IMR-90 (cell line): ENCODE data around the gene CDH23. TPM values are rescaled to one million over a fixed set of nuclear protein-coding genes. Genes with fewer than 3 reads are reported as not detected.

Experiments
- ATAC-seq: fragments of 200-7000 bp; cut with Tn5 transposase; 2 replicates; pipeline ENCODE4 v1.9.1; 2020; ENCODE audit warnings: low read depth, mild to moderate bottlenecking, moderate library complexity
- BruUV-seq: library from RNA; stranded (reverse); fragments of 400-500 nt; replicated peaks from 2 replicates; lab custom pipeline; 2021; lab: Mats Ljungman, UMichigan
- CTCF ChIA-PET: fragments of 300-600 bp; formaldehyde crosslinking; extraction: SDS; loops from one replicate; lab custom pipeline; 2021; ENCODE audit warnings: antibody characterized with exemption; lab: Yijun Ruan, JAX
- POLR2A ChIA-PET: fragments of 300-600 bp; sonication (Branson Sonifier 250); formaldehyde crosslinking; loops from one replicate; lab custom pipeline; 2022; ENCODE audit warnings: antibody characterized with exemption; ENCODE audit not compliant: unreplicated experiment; lab: Charles Lee
- DNase-seq: peaks from one replicate; pipeline ENCODE4 v3.0.0; 2013
- H2AFZ ChIP-seq: replicated peaks from 2 replicates; pipeline ENCODE3; 2013; ENCODE audit warnings: low read length, mild to moderate bottlenecking; ENCODE audit not compliant: poor library complexity
- H2AK5ac ChIP-seq: 2 replicates; pipeline ENCODE4 v1.6.1; 2013; ENCODE audit warnings: low read depth, low read length, inconsistent platforms
- H2AK9ac ChIP-seq: replicated peaks from 2 replicates; pipeline ENCODE3; 2013; ENCODE audit warnings: mild to moderate bottlenecking, low read depth, low read length, moderate library complexity; ENCODE audit not compliant: poor library complexity
- H2BK120ac ChIP-seq: 2 replicates; pipeline ENCODE4 v1.6.1; 2013; ENCODE audit warnings: low read depth, low read length, inconsistent platforms
- H2BK15ac ChIP-seq: 3 replicates; pipeline ENCODE4 v1.6.1; 2013; ENCODE audit warnings: low read depth, low read length, inconsistent platforms
- H2BK20ac ChIP-seq: 2 replicates; pipeline ENCODE4 v1.6.1; 2013; ENCODE audit warnings: low read depth, mild to moderate bottlenecking, inconsistent platforms, low read length, moderate library complexity
- H2BK5ac ChIP-seq: 2 replicates; pipeline ENCODE4 v1.6.1; 2013; ENCODE audit warnings: mild to moderate bottlenecking, low read depth, low read length, inconsistent platforms; ENCODE audit not compliant: poor library complexity, severe bottlenecking
- H3K14ac ChIP-seq: replicated peaks from 2 replicates; pipeline ENCODE4 v1.6.1; 2013; ENCODE audit warnings: low read depth, low read length, inconsistent platforms
- H3K18ac ChIP-seq: 2 replicates; pipeline ENCODE4 v1.6.1; 2013; ENCODE audit warnings: low read depth, low read length, control low read depth
- H3K23ac ChIP-seq: 2 replicates; pipeline ENCODE4 v1.6.1; 2013; ENCODE audit warnings: low read depth, low read length, inconsistent platforms
- H3K27ac ChIP-seq: 2 replicates; pipeline ENCODE4 v1.5.1; 2013; ENCODE audit warnings: mild to moderate bottlenecking, control low read depth, low read length; ENCODE audit not compliant: insufficient read depth
- H3K27me3 ChIP-seq: 2 replicates; pipeline ENCODE4 v1.6.1; 2013; ENCODE audit warnings: low read length; ENCODE audit not compliant: control insufficient read depth, insufficient read depth
- H3K36me3 ChIP-seq: 2 replicates; pipeline ENCODE4 v1.6.1; 2013; ENCODE audit warnings: low read length, mixed read lengths; ENCODE audit not compliant: control insufficient read depth, insufficient read depth
- H3K4ac ChIP-seq: 2 replicates; pipeline ENCODE4 v1.6.1; 2013; ENCODE audit warnings: low read depth, low read length, inconsistent platforms
- H3K4me1 ChIP-seq: 2 replicates; pipeline ENCODE4 v1.6.1; 2013; ENCODE audit warnings: low read length, mixed read lengths; ENCODE audit not compliant: control insufficient read depth, insufficient read depth
- H3K4me2 ChIP-seq: 2 replicates; pipeline ENCODE4 v1.6.1; 2013; ENCODE audit warnings: low read depth, mild to moderate bottlenecking, control low read depth, low read length, moderate library complexity
- H3K4me3 ChIP-seq: 2 replicates; pipeline ENCODE4 v1.5.1; 2013; ENCODE audit warnings: low read depth, mild to moderate bottlenecking, control low read depth, low read length, moderate library complexity; ENCODE audit not compliant: insufficient read depth
- H3K56ac ChIP-seq: 2 replicates; pipeline ENCODE4 v1.6.1; 2013; ENCODE audit warnings: low read length, inconsistent platforms; ENCODE audit not compliant: insufficient read depth; ENCODE audit errors: extremely low read depth
- H3K79me1 ChIP-seq, 2 experiments: 2 replicates each; pipeline ENCODE4 v1.6.1; 2013; ENCODE audit warnings: low read length in 2 of 2, inconsistent platforms in 1 of 2, low read depth in 1 of 2
- H3K9ac ChIP-seq: 2 replicates; pipeline ENCODE4 v1.6.1; 2013; ENCODE audit warnings: low read depth, low read length, control low read depth
- H3K9me1 ChIP-seq: 2 replicates; pipeline ENCODE4 v1.6.1; 2013; ENCODE audit warnings: low read length, inconsistent platforms; ENCODE audit not compliant: insufficient read depth
- H3K9me3 ChIP-seq: 2 replicates; pipeline ENCODE4 v1.6.1; 2013; ENCODE audit warnings: low read length; ENCODE audit not compliant: control insufficient read depth, insufficient read depth
- H4K20me1 ChIP-seq: 2 replicates; pipeline ENCODE4 v1.6.1; 2013; ENCODE audit warnings: low read length, inconsistent platforms; ENCODE audit not compliant: insufficient read depth
- H4K5ac ChIP-seq: 2 replicates; pipeline ENCODE4 v1.6.1; 2013; ENCODE audit warnings: mild to moderate bottlenecking, low read depth, low read length, control low read depth
- H4K8ac ChIP-seq, 2 experiments: 2 replicates each; pipeline ENCODE4 v1.6.1; 2013; ENCODE audit warnings: low read depth in 2 of 2, low read length in 2 of 2, control low read depth in 1 of 2, inconsistent platforms in 1 of 2
- H4K91ac ChIP-seq: 2 replicates; pipeline ENCODE4 v1.6.1; 2013; ENCODE audit warnings: low read depth, low read length, inconsistent platforms; ENCODE audit not compliant: insufficient read depth
- BHLHE40 ChIP-seq: fragments of 150-350 bp; IDR thresholded peaks from 2 replicates; pipeline ENCODE4 v1.6.1; 2016; ENCODE audit warnings: mild to moderate bottlenecking, low read depth, low read length
- CTCF ChIP-seq: conservative IDR thresholded peaks from 2 replicates; pipeline ENCODE4 v1.5.1; 2012; ENCODE audit warnings: mild to moderate bottlenecking, low read depth, low read length, improper control_type of control experiment
- ELK1 ChIP-seq: fragments of 150-350 bp; IDR thresholded peaks from 2 replicates; pipeline ENCODE4 v1.6.1; 2016; ENCODE audit warnings: low read depth, mild to moderate bottlenecking, low read length, moderate library complexity, borderline replicate concordance
- MAZ ChIP-seq: IDR thresholded peaks from 2 replicates; pipeline ENCODE4 v1.6.1; 2012; ENCODE audit warnings: low read depth, mild to moderate bottlenecking, low read length, improper control_type of control experiment, moderate library complexity, borderline replicate concordance
- MXI1 ChIP-seq: IDR thresholded peaks from 2 replicates; pipeline ENCODE4 v1.6.1; 2012; ENCODE audit warnings: low read depth, mild to moderate bottlenecking, low read length, moderate library complexity, borderline replicate concordance
- NFE2L2 ChIP-seq: fragments of 150-350 bp; IDR thresholded peaks from 2 replicates; pipeline ENCODE4 v1.6.1; 2016; ENCODE audit warnings: low read depth, mild to moderate bottlenecking, low read length
- POLR2A ChIP-seq: IDR thresholded peaks from 2 replicates; pipeline ENCODE4 v1.6.1; 2012; ENCODE audit warnings: mild to moderate bottlenecking, low read depth, low read length
- RCOR1 ChIP-seq: IDR thresholded peaks from 2 replicates; pipeline ENCODE4 v1.6.1; 2012; ENCODE audit warnings: mild to moderate bottlenecking, low read length, improper control_type of control experiment; ENCODE audit not compliant: insufficient replicate concordance
- RFX5 ChIP-seq: IDR thresholded peaks from 2 replicates; pipeline ENCODE4 v1.8.0; 2012; ENCODE audit warnings: low read depth, mild to moderate bottlenecking, low read length, moderate library complexity
- SMC3 ChIP-seq: fragments of 150-350 bp; IDR thresholded peaks from 2 replicates; pipeline ENCODE4 v1.6.1; 2016; ENCODE audit warnings: low read depth, mild to moderate bottlenecking, antibody characterized with exemption, low read length, moderate library complexity
- USF2 ChIP-seq: fragments of 150-350 bp; IDR thresholded peaks from 2 replicates; pipeline ENCODE4 v1.6.1; 2017; ENCODE audit warnings: mild to moderate bottlenecking, antibody characterized with exemption, low read length, low read depth
- WGBS, 2 experiments: methylation state at CpG; one replicate each; pipeline versions ENCODE4 v1.1.5 to v1.1.7; 2013; ENCODE audit warnings: missing lambda C conversion rate in 2 of 2; ENCODE audit not compliant: insufficient read length in 1 of 2; ENCODE audit errors: extremely low coverage in 2 of 2; 5-methylcytosine and 5-hydroxymethylcytosine counted together
- dilution Hi-C: fragments of 300-500 bp; cut with HindIII; formaldehyde crosslinking; loops from one replicate; pipeline ENCODE4 v1.14.3; 2018; ENCODE audit warnings: low sequenced_read_pairs; ENCODE audit not compliant: unreplicated experiment
- in situ Hi-C: fragments of 300-500 bp; cut with MboI; formaldehyde crosslinking; loops from 3 replicates; pipeline ENCODE4 v1.14.3; 2019; ENCODE audit warnings: low sequenced_read_pairs, inconsistent platforms, mixed read lengths
- intact Hi-C: fragments of 100-400 bp; cut with micrococcal nuclease; formaldehyde crosslinking; loops from 2 replicates; pipeline ENCODE4 v1.10.0; 2022
- polyA plus RNA-seq, 3 experiments: library from polyadenylated mRNA; depleted of rRNA; stranded (reverse); fragments of >200 nt; gene quantifications; 2 replicates each; pipeline ENCODE4 v1.2.3, GENCODE V29; 2012; ENCODE audit warnings: low replicate concordance in 1 of 3
- total RNA-seq: library from RNA; depleted of rRNA; stranded (reverse); fragments of >200 nt; gene quantifications from 2 replicates; pipeline ENCODE4 v1.2.3, GENCODE V29; 2012

Gene CDH23
- total and polyA plus RNA-seq, 2 of the 4 experiments (the other 2 are of a cell fraction): under 0.01 to 0.03 TPM

GRCh38 chr10:71366690-71367089 lies 30.0 kb upstream of the CDH23 start:
- Histone ChIP-seq H2AK9ac (no peak overlapping the region), H3K18ac (no peak overlapping the region), H4K91ac (no peak overlapping the region), H4K5ac (no peak overlapping the region), H2BK120ac (no peak overlapping the region), H3K23ac (no peak overlapping the region), H3K9me3 (no peaks in the 10 kb centered on the region), H3K14ac (no peak overlapping the region), H3K9me1 (no peaks in the 10 kb centered on the region), H3K36me3 (no peaks in the 10 kb centered on the region), H3K4me3 (no peak overlapping the region), H3K4ac (no peak overlapping the region), H2BK5ac (no peak overlapping the region), H2AK5ac (no peak overlapping the region), H3K4me1 (peaks cover 2% of the 10 kb centered on the region), H4K8ac (no peak overlapping the region), H3K56ac (no peak overlapping the region), H2BK15ac (no peak overlapping the region), H3K4me2 (no peak overlapping the region), H3K27ac (no peak overlapping the region), H3K27me3 (peaks cover 15% of the 10 kb centered on the region), H3K79me1 (no peaks in the 10 kb centered on the region), H3K9ac (no peak overlapping the region), H4K20me1 (no peaks in the 10 kb centered on the region), H2BK20ac (no peak overlapping the region), H2AFZ (no peak overlapping the region)
- no CpG with 5 or more reads among the region's 8 CpGs for WGBS, 2 experiments
- intact Hi-C loops: no loop called here
- ATAC-seq (no peak), DNase-seq (no peak)
- in situ Hi-C loops: no loop called here
- no TSS peak for BruUV-seq
- TF ChIP-seq CTCF (no peak), NFE2L2 (no peak), RCOR1 (no peak), ELK1 (no peak), USF2 (no peak), POLR2A (no peak), SMC3 (no peak), MXI1 (no peak), RFX5 (no peak), MAZ (no peak), BHLHE40 (no peak)
- dilution Hi-C loops: no loop called here
- POLR2A ChIA-PET: no interaction called here
- CTCF ChIA-PET: interaction anchor here (0.7 kb wide), 1 partner anchor 442 kb away, joined by 3 read pairs; no protein-coding TSS in a partner anchor
